Measurements from ENCODE around the gene PHLDA3.
A peak's percentile ranks its signal among the peaks of the same experiment; 100 is the strongest.

The PHLDA3 gene

DNA sequence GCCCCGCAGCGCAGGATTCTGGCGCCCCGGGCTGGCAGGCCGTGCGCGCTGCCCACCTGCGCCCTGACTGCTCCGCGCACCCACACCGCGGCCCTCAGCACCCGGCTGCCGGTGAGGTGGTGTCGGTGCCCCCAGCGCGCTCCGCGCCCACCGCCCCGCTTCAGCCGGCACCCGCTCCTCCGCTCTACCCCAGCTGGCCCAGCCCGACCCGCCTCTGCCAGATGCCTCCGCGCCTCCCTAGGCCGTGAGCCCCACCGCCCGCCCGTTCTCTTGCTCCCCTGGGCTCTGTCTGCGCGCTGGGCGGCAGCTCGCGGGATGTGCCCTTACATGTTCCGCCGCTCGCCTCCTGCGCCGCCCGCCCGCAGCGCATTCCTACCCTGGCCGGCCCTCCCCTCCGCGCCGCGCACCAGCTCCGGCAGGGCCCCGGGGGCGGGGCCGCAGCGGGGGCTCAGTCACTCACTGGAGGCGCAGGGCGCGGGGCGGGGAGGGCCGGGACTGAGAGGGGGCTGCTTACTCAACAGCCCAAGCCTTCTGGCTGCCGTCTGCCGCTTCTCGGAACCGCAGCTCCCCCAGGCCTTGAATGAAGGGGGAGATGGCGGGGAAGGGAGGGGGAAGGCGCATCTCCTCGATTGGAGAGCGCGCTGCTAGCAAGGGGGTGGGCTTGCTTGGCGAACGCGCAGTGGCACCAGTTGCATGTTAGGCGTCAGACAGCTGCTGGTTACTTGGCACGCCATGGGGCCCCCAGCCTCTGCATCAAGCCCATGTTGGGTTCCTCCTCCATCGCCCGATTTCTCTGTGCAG is at the start of gene PHLDA3:
PHLDA3 (minus strand) TSS at position 345 of the 801 bp plus-strand sequence. CDS start 402 bp downstream, outside the sequence.
- peak; percentile 85 for DNase-seq (ENCODE audit: low spot score)

DNA sequence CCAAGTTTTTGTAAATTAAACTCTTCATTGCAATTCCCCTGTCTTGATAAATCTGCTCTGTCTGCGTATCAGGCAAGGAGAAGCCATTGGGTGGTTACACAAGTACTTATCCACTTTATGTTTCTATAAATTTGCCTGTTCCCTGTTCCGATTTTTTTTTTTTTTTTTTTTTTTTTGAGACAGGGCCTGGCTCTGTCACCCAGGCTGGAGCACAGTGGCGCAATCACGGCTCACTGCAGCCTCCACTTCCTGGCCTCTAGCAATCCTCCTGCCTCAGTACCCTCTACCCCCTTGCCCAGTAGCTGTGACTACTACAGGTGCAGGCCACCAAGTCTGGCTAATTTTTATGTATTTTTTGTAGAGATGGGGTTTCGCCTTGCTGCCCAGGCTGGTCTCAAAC is 49.1 kb upstream of the PHLDA3 start:
- DNase-seq (ENCODE audit: low spot score): no peak

- DNase-seq (ENCODE audit: low spot score): no peak
Measured at GRCh38 chr1:201517631-201518030, 48.6 kb upstream of the PHLDA3 start.

GRCh38 chr1:201516511-201517127 is 47.6 kb upstream of the PHLDA3 start:
- no peak for DNase-seq (ENCODE audit: low spot score)

DNA sequence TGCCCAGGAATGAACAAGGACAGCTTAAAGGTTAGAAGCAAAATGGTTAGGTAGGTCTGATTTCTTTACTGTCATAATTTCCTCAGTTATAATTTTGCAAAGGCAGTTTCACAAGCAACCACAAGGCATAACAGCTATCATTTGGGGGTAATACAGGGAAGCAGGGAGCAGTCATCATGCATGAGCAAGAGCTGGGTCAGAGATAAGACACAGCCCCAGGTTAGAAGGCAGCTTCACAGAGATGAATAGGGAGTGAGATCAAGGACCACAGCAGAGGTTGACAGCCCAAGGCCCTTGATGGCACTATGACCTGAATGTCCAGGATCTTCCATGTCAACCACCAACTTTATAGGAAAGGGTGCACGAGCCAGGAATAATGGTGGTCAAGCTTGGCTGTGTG is 46.9 kb upstream of the PHLDA3 start:
- no peak for DNase-seq (ENCODE audit: low spot score)

DNA sequence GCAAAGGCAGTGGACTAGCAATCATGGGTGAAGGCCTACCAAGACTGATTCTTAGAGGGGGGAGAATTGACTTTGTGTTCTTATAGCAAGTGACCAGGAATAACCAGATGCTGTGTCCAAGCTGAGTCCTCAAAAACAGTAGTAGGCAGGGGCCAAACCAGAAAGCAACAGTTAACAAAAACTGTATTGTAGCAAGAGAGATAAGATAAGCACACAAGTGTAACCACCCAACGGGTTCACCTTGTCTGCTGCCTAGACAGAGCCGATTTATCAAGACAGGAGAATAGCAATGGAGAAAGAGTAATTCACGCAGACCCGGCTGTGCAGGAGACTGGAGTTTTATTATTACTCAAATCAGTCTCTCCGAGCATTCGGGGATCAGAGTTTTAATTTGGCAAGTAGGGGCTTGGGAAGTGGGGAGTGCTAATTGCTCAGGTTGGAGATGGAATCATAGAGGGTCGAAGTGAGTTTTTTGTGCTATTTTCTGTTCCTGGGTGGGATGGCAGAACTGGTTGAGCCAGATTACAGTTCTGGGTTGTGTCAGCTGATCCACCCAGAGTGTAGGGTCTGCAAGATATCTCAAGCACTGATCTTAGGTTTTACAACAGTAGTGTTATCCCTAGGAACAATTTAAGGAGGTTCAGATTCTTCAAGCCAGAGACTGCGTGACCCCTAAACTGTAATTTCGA is 46.2 kb upstream of the PHLDA3 start:
- DNase-seq (ENCODE audit: low spot score): no peak

DNA sequence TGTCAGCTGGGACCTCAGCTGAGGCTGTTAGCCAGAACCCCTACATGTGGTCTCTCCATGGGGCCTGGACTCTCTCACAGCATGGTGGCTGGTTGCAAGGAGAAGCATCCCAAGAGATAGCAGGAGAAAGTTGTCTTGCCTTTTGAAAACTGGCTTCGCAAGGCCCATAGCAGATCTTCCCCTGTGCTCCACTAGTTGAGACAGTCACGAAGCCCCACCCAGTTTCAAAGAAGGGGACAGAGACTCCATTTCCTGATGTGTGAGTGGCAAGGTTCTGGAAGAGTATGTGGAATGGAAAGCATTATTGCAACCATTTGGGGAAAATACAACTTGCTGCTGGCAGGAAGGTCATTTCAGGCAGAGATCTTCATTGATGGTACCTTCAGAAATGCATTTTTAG is 45.5 kb upstream of the PHLDA3 start:
- DNase-seq (ENCODE audit: low spot score): no peak

DNA sequence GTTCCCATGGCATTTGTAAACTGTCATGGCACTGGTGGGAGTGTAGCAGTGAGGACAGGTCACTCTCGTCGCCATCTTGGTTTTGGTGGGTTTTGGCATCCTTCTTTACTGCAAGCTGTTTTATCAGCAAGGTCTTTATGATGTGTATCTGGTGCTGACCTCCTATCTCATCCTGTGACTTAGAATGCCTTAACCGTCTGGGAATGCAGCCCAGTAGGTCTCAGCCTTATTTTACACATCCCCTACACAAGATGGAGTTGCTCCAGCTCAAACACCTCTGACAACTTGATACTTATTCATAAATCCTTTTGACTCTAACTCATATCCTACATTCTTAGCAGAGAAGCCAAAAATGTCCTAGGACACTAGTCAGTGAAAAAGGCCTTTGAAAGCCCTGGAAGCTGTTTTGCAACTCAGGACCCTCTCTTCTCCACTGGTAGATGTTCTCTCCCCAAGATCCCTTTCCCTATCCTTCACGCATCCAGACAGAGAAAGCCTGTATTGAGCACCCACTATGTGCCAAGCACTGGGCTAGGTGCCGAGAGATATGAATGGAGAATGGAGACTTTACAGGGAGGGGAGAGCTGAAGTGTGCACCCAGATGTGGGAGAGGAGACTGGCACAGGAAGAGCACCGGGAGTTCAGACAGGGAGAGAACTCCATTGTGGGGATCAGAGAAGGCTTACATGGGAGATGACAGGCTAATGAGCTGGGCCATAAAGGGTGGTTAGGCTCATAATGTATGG is 44.7 kb upstream of the PHLDA3 start:
- DNase-seq (ENCODE audit: low spot score): no peak

DNA sequence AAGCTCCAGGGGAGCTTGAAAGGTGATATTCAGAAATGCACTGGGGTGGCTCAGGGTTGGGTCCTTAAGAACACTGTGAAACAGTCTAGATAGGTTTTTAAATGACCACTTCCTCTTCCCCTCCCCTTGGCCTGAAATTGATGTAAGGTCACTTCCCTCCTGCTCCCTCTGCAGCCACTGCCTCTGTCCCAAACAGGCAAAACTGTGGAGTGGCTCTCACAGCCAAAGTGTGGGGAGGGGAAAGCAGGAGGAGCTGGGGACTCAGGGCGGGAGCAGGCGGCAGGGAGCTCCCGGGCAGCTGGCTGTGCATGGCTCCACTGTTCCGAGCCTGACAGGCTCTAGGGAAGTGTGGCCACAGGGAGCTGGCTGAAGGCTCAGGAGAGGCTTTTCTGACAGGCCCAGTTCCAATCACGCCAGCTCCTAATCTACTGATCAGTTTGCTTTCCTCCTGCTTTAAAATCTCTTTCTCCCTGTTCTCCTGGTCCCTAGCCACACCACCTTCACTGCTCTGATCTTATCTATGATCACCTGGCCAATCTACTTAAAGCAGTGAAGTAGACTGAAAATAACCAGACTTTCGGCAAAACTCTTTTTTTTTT is 43.1 kb upstream of the PHLDA3 start:
- DNase-seq (ENCODE audit: low spot score): no peak

DNA sequence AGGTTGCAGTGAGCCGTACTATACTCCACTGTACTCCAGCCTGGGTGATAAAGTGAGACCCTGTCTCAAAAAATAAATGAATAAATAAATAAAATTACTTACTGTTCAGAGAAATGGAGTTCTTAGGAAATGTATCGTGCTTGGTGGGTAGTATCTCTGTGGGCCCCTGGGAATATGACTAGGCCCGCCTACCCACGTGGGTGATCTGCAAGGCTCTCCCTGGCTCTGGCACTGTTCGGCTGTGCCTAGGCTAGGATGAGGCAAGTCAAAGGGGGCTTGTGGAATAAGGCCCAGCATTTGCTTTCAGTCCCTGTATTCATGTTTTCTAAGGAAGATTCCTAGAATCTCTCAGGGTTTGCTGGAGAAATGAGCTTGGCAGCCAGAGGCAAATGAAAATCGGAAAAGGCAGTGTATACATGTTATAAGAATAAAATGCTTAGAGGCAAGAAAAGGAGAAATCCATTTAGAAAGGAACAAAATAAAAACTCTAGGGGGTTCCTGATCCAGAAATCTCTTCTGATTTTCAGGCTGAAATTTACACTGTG is 42.5 kb upstream of the PHLDA3 start:
- DNase-seq (ENCODE audit: low spot score): no peak

- no peak for DNase-seq (ENCODE audit: low spot score)
Measured at GRCh38 chr1:201510734-201511133, 41.7 kb upstream of the PHLDA3 start.

GRCh38 chr1:201509601-201510374 is 40.8 kb upstream of the PHLDA3 start:
- no peak for DNase-seq (ENCODE audit: low spot score)

DNA sequence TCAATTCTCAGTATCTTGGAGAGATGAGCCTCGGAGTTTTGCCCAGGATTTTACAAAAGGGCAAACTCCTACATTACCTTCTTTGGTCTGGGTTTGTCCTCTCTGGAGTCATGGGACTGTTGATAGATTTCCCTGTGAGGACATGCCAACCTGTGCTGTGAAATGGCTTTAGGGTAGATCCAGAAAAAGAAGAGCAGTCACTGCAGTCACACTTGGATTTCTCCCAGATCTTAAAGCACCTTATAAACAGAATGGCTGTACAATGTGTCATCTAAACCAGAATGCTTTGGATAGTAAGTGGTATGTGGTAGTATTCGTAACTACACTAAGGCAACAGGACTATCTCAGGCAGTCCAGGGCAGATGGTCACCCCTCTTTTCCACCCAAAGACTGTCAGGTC is 39.8 kb upstream of the PHLDA3 start:
- no peak for DNase-seq (ENCODE audit: low spot score)

DNA sequence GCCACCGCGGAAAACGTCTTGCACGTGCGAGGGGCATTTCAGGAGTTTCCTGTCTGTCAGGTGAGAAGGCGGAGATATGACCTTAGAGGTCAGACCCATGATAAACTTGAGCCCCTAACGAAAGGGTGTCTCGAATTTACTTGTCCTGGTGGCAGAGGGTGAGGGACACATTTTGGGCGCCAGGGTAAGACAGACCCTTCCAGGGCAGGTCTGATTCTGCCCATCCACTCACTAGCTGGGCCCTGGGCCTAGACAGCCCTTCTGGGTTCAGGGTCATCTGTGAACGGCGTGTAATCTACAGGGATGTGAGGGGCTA is 38.3 kb upstream of the PHLDA3 start:
- no peak for DNase-seq (ENCODE audit: low spot score)

- peak; percentile 84 for DNase-seq (ENCODE audit: low spot score)
Measured at GRCh38 chr1:201506557-201507359, 37.8 kb upstream of the PHLDA3 start, which contains the start of gene CSRP1. CSRP1 (minus strand) TSS chr1:201507123; CDS start chr1:201496303, 10,820 bp downstream.

DNA sequence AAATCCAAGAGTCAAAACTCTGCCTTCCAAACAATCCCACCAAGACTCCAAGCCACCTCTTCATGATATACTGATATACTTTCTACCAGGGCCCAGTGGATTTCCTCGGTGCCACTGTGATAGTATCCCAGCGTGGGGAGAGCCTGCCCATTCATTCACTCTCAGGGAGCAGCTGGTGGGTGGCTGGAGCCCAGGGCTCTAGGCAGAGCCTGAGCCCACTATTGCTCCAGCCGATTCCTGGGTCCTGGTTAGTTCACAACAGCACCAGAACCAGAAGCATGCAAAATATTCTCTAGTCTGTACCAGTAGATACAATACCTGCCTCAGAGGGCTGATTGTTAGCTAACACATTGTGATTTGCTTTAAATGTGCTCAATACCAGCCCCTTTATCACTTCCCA is 37.1 kb upstream of the PHLDA3 start:
- DNase-seq (ENCODE audit: low spot score): peak; percentile 33

DNA sequence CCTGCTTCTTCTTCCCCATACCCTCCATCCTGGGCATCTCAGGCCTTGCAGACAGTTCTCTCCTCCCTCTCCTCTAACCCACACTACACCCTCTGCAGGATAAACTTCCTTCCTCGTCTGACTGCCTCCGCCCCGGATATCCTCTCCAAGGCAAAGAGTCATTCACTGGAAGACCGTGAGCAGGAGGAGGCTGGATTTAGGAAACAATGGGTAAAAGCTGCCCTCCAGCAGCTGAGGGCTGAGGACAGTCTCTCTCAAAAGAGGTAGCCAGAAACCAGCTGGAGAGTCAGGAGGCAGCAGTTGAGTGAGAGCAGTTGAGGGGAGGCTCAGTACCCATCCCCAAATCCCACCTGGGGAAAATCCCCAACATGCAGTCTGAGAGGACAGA is 36.5 kb upstream of the PHLDA3 start:
- DNase-seq (ENCODE audit: low spot score): peak; percentile 80

DNA sequence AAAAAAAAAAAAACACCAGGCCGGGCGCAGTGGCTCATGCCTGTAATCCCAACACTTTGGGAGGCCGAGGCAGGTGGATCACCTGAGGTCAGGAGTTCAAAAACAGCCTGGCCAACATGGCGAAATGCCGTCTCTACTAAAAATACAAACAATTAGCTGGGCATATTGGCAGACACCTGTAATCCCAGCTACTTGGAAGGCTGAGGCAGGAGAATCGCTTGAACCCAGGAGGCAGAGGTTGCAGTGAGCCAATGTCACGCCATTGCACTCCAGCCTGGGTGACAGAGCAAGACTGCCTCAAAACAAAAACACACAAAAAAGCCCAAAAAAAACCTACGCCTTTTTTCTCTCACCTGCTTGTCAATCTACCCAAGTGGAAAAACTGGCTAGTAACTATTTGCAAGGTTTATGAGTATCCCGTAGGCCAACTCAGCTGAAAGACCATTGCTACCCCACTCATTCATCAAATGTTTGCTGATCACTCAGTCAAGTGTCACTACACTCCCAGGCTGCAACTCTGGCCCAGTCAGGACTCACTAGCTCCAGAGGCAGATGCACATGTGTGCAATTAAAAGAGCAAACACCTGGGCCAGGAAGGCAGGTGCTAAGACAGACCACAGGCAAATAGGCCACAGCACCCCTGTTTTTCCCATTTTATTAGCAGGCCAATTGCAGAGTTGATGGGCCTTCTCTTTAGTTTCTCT is 36.0 kb upstream of the PHLDA3 start:
- no peak for DNase-seq (ENCODE audit: low spot score)

GRCh38 chr1:201504179-201504631 is 35.2 kb upstream of the PHLDA3 start:
- no peak for DNase-seq (ENCODE audit: low spot score)

All from RKO (cell line).